Transverse colon (tissue), 4 donors: ENCODE data around the gene KIF20B. TPM values are rescaled to one million over a fixed set of nuclear protein-coding genes. Genes with fewer than 3 reads are reported as not detected.

Experiments
- DNase-seq: peaks from one replicate; pipeline ENCODE4 v3.0.0-alpha.2; 2019
- H3K27ac ChIP-seq, 4 donors: fragments of 200-600 bp; sonication (generic); 2 replicates each; pipeline ENCODE4 v1.5.1; 2016 to 2018; ENCODE audit warnings: inconsistent platforms in 4 of 4
- H3K27me3 ChIP-seq: fragments of 200-600 bp; sonication (generic); 2 replicates; pipeline ENCODE4 v1.5.1; 2017; ENCODE audit warnings: inconsistent platforms
- H3K36me3 ChIP-seq, 4 donors: fragments of 200-600 bp; sonication (generic); 2 replicates each; pipeline ENCODE4 v1.5.1; 2017 to 2019; ENCODE audit warnings: inconsistent platforms in 4 of 4
- H3K4me1 ChIP-seq, 4 donors: fragments of 200-600 bp; sonication (generic); 2 replicates each; pipeline ENCODE4 v1.5.1; 2017 to 2020; ENCODE audit warnings: inconsistent platforms in 4 of 4
- H3K4me3 ChIP-seq, 4 donors: fragments of 200-600 bp; sonication (generic); 1 replicate in 1 of 4; 2 replicates in 3 of 4; pipeline versions ENCODE4 v1.5.1 to v1.6.1; 2017 to 2019; ENCODE audit warnings: inconsistent platforms in 4 of 4
- H3K9me3 ChIP-seq, 2 donors: fragments of 200-600 bp; sonication (generic); 2 replicates each; pipeline ENCODE4 v1.5.1; 2017 to 2019; ENCODE audit warnings: inconsistent platforms in 2 of 2
- EP300 ChIP-seq: sonication (generic); formaldehyde crosslinking; IDR thresholded peaks from one replicate; pipeline ENCODE4 v1.6.1; 2017; ENCODE audit warnings: antibody characterized with exemption, low read depth
- POLR2A ChIP-seq: fragments of 450-650 bp; IDR thresholded peaks from one replicate; pipeline ENCODE4 v1.6.1; 2016; ENCODE audit warnings: antibody characterized with exemption, mild to moderate bottlenecking, moderate library complexity
- POLR2AphosphoS5 ChIP-seq, 3 donors: sonication (generic); formaldehyde crosslinking; IDR thresholded peaks; one replicate each; pipeline ENCODE4 v1.6.1; 2016; ENCODE audit warnings: antibody characterized with exemption in 3 of 3
- whole genome bisulfite sequencing, 2 donors: methylation state at CpG; one replicate each; pipeline ENCODE4 v1.1.5; 2018; ENCODE audit warnings: low coverage in 1 of 2; 5-methylcytosine and 5-hydroxymethylcytosine counted together
- in situ Hi-C, 4 donors: fragments of 200-750 bp; cut with MboI; loops; one replicate each; pipeline versions ENCODE4 v1.15.0 to v1.15.1; 2017; ENCODE audit warnings: low sequenced_read_pairs in 3 of 4, low pct_ligation_motif_present in 1 of 4, low pct_unique_long_range_greater_than_20kb in 1 of 4
- intact Hi-C: fragments of 100-400 bp; cut with DNase I; formaldehyde crosslinking; loops from one replicate; pipeline ENCODE4 v1.15.1; 2023; ENCODE audit warnings: low total_unique reads
- total RNA-seq, 4 donors: library from RNA; depleted of rRNA; stranded (reverse); fragments of >200 nt; gene quantifications; one replicate each; pipeline ENCODE4 v1.1.0, GENCODE V29; 2016
- TF ChIP-seq, protein P1 (sequence below), 5 experiments: fragments of 200-600 bp in 3 of 5; fragments of 450-650 bp in 2 of 5; sonication (generic) in 3 of 5; IDR thresholded peaks; 1 replicate in 2 of 5; 2 replicates in 3 of 5; pipeline ENCODE4 v1.5.1; 2016 to 2017; ENCODE audit warnings: antibody characterized with exemption in 5 of 5, inconsistent platforms in 3 of 5, mild to moderate bottlenecking in 2 of 5, moderate library complexity in 1 of 5

Gene KIF20B
- total RNA-seq, 4 donors from 2014 or later, result 0.37 to 3.3 (median 2.5) TPM

DNA sequence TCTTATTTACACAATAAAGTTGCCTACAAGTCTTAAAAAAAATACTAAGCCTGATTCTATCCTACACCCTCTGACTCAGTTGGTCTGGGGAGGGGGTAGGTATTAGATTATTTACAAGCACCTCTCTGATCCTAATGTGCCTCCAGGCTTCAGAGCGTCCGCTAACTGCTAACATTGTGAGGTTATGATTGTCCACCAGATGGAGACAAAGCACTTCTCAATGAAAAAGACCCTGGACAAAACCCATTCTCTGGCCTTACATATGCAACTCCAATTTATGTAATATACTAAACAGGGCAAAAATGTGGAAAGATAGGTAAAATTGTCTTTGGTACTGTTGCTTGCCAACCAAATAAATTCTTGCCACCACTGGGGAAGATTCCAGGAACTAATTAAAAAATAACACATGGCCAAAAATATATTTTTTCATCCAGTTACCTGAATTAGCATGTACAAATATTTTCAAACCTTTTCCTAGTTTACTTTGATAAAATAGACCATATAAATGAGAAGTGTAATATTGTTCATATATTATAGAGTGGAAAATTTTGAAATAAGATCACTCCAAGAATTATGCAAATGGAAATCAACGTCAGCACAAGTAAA, 92.4 kb downstream of the KIF20B start:
- in situ Hi-C loops, result loop anchor here in 2 of 4 donors (25.0 kb wide), 3 partner anchors 344 to 994 kb away; no protein-coding TSS in a partner anchor
- no peaks in the 10 kb centered on the region for H3K4me1 ChIP-seq
- no peak overlapping the region for H3K4me3 ChIP-seq
- no peak for TF ChIP-seq POLR2A
- TF ChIP-seq EP300, result no peak
- TF ChIP-seq POLR2AphosphoS5 (IDR thresholded peaks at IDR 0.05), result no peak
- TF ChIP-seq, protein P1, sequence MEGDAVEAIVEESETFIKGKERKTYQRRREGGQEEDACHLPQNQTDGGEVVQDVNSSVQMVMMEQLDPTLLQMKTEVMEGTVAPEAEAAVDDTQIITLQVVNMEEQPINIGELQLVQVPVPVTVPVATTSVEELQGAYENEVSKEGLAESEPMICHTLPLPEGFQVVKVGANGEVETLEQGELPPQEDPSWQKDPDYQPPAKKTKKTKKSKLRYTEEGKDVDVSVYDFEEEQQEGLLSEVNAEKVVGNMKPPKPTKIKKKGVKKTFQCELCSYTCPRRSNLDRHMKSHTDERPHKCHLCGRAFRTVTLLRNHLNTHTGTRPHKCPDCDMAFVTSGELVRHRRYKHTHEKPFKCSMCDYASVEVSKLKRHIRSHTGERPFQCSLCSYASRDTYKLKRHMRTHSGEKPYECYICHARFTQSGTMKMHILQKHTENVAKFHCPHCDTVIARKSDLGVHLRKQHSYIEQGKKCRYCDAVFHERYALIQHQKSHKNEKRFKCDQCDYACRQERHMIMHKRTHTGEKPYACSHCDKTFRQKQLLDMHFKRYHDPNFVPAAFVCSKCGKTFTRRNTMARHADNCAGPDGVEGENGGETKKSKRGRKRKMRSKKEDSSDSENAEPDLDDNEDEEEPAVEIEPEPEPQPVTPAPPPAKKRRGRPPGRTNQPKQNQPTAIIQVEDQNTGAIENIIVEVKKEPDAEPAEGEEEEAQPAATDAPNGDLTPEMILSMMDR (IDR thresholded peaks at IDR 0.05), result peak; percentile 67 to 76 (median 75)
- H3K36me3 ChIP-seq, result no peaks in the 10 kb centered on the region
- H3K9me3 ChIP-seq, result no peaks in the 10 kb centered on the region
- no peak for DNase-seq
- intact Hi-C loops, result loop anchor here (10.0 kb wide), 1 partner anchor 991 kb away; no protein-coding TSS in a partner anchor
- H3K27ac ChIP-seq, result no peak overlapping the region
- 32 to 33% methylated on average over 3 of the region's 3 CpGs for WGBS, 2 donors
- no peaks in the 10 kb centered on the region for H3K27me3 ChIP-seq

DNA sequence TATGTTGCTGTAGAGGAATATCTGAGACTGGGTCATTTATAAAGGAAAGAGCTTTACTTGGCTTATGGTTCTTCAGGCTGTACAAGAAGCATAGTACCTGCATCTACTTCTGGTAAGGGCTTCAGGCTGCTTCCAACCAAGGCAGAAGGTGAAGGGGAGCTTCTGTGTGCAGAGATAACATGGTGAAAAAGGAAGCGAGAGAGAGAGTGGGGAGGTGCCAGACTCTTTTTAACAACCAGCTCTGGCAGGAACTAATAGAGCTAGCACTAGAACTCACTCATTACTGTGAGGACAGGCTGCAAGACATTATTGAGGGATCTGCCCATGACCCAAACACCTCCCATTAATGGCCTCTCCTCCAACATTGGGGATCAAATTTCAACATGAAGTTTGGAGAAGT, 94.5 kb downstream of the KIF20B start:
- DNase-seq, result no peak
- in situ Hi-C loops, result loop anchor here in 2 of 4 donors (25.0 kb wide), 3 partner anchors 341 to 991 kb away; no protein-coding TSS in a partner anchor
- WGBS, 2 donors, result 75% methylated on average over 1 of the region's 1 CpG; no CpG with 5 or more reads in 1 of the 2 donors
- H3K4me3 ChIP-seq, result no peak overlapping the region
- no peaks in the 10 kb centered on the region for H3K27me3 ChIP-seq
- TF ChIP-seq, protein P1 (IDR thresholded peaks at IDR 0.05), result no peak
- TF ChIP-seq POLR2A (no peak), POLR2AphosphoS5 (IDR thresholded peaks at IDR 0.05) (no peak), EP300 (no peak)
- H3K9me3 ChIP-seq, result no peaks in the 10 kb centered on the region
- no peak overlapping the region for H3K27ac ChIP-seq
- intact Hi-C loops, result loop anchor here (10.0 kb wide), 1 partner anchor 989 kb away; no protein-coding TSS in a partner anchor
- H3K36me3 ChIP-seq, result no peaks in the 10 kb centered on the region
- H3K4me1 ChIP-seq, result no peaks in the 10 kb centered on the region

DNA sequence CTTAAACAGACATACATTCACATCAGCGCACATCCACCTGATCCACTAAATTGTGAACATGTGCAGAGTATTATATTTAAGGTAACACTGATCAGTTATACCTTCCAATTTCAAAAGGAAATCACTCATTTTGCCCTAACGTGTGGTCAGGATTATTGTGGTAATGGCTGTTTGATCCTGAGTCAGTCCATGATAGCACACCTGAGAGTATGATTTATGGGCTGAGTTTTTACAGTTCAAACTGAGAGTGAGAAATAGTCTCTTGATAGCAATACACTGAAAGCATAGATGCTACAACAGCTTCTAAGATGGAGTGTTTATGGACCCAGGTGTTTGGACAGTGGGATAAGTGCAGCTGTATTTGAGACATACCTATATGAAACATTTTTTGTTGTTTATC, 96.7 kb downstream of the KIF20B start:
- H3K4me1 ChIP-seq, result no peaks in the 10 kb centered on the region
- H3K4me3 ChIP-seq, result no peak overlapping the region
- DNase-seq, result no peak
- intact Hi-C loops (loop anchor here (10.0 kb wide), 1 partner anchor 987 kb away; no protein-coding TSS in a partner anchor), in situ Hi-C loops (loop anchor here in 2 of 4 donors (25.0 kb wide), 3 partner anchors 339 to 989 kb away; no protein-coding TSS in a partner anchor)
- H3K27me3 ChIP-seq, result no peaks in the 10 kb centered on the region
- no peak overlapping the region for H3K27ac ChIP-seq
- no peaks in the 10 kb centered on the region for H3K36me3 ChIP-seq
- no peaks in the 10 kb centered on the region for H3K9me3 ChIP-seq
- WGBS, 2 donors, result 52 to 73% methylated on average over 2 of the region's 2 CpGs
- no peak for TF ChIP-seq POLR2A
- TF ChIP-seq EP300, result no peak
- TF ChIP-seq, protein P1 (IDR thresholded peaks at IDR 0.05), result no peak
- no peak for TF ChIP-seq POLR2AphosphoS5 (IDR thresholded peaks at IDR 0.05)

DNA sequence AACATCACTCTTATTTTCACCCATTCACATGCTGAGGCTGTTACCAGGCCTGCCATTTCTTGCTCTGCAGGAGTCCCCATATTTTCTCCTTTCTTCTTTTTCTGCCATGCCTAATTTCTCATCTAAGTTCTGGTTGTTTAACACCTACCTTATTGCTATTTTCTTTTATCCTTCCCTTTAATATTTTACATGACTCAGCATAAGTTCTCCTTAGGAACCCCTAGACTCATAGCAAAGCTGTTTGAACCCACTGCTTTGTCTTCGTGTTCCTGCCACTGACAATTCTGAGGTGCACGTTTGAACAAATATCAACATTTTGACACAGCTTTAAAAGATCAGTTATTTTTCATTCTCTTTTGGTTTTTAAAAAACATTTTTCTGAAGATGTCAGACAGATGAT, 98.2 kb downstream of the KIF20B start:
- H3K27me3 ChIP-seq, result no peaks in the 10 kb centered on the region
- intact Hi-C loops (loop anchor here (10.0 kb wide), 1 partner anchor 985 kb away; no protein-coding TSS in a partner anchor), in situ Hi-C loops (loop anchor here in 2 of 4 donors (25.0 kb wide), 3 partner anchors 338 to 988 kb away; no protein-coding TSS in a partner anchor)
- H3K36me3 ChIP-seq, result no peaks in the 10 kb centered on the region
- H3K4me3 ChIP-seq, result no peak overlapping the region
- H3K27ac ChIP-seq, result no peak overlapping the region
- no peaks in the 10 kb centered on the region for H3K9me3 ChIP-seq
- no peak for DNase-seq
- TF ChIP-seq EP300 (no peak), POLR2A (no peak), POLR2AphosphoS5 (IDR thresholded peaks at IDR 0.05) (no peak)
- TF ChIP-seq, protein P1 (IDR thresholded peaks at IDR 0.05), result no peak
- no peaks in the 10 kb centered on the region for H3K4me1 ChIP-seq
- WGBS, 2 donors, result 80 to 84% methylated on average over 2 of the region's 2 CpGs
